ENCODE results near the gene SEPTIN12. TPM values are rescaled to one million over a fixed set of nuclear protein-coding genes. Genes with fewer than 3 reads are reported as not detected.

The SEPTIN12 gene
- total and polyA plus RNA-seq, 10 of the 15 experiments (the other 5 are each of a cell fraction or from before 2014, with no cell fraction given), result not detected

GRCh38 chr16:4783251-4783950, 4.7 kb downstream of the SEPTIN12 start:
- no peak for FAIRE-seq
- no peaks in the 10 kb centered on the region for H3K9me3 ChIP-seq (replicated peaks; ENCODE audit: control insufficient read depth, insufficient read depth, low read length)
- no peaks in the 10 kb centered on the region for H4K20me1 ChIP-seq (ENCODE audit: control insufficient read depth, insufficient read depth)
- H3K4me3 ChIP-seq, result no peak overlapping the region
- WGBS (ENCODE audit: insufficient coverage, insufficient replicate concordance, low lambda C conversion rate, missing lambda C conversion rate), result 67% methylated on average over 21 of the region's 25 CpGs
- SMC1A ChIA-PET (ENCODE audit: uncharacterized antibody, unreplicated experiment), result no interaction called here
- intact Hi-C loops (cut with micrococcal nuclease; ENCODE audit: unreplicated experiment) (no loop called here), in situ Hi-C loops (cut with MboI) (no loop called here)
- RAD21 ChIA-PET (ENCODE audit: unreplicated experiment), result no interaction called here
- CTCF ChIA-PET, result no interaction called here
- H3K4me2 ChIP-seq (ENCODE audit: control insufficient read depth, insufficient read depth), result no peak overlapping the region
- POLR2A ChIA-PET, result interaction anchor here (0.9 kb wide), 1 partner anchor 10 kb away, joined by 3 read pairs; no protein-coding TSS in a partner anchor
- H3K4me1 ChIP-seq (ENCODE audit: control insufficient read depth, insufficient read depth, low read length), result no peaks in the 10 kb centered on the region
- no peaks in the 10 kb centered on the region for H3K27me3 ChIP-seq (replicated peaks in 1 of 2; ENCODE audit: control insufficient read depth in 2 of 2, insufficient read depth in 2 of 2, low read length in 1 of 2)
- H3K79me2 ChIP-seq (ENCODE audit: control insufficient read depth, insufficient read depth, low read length), result no peaks in the 10 kb centered on the region
- no peak for DNase-seq (ENCODE audit: low read depth, low spot score)
- no peak overlapping the region for H3K27ac ChIP-seq (ENCODE audit: control insufficient read depth, insufficient read depth)
- no peak for ATAC-seq
- BruUV-seq (replicated peaks), result no TSS peak
- no peak for TF ChIP-seq SMAD5 (IDR thresholded peaks at IDR 0.05; ENCODE audit: low read depth)
- no peak for TF ChIP-seq MEF2A (IDR thresholded peaks at IDR 0.05; ENCODE audit: insufficient read depth, low read depth, low read length)
- TF ChIP-seq TAF1 (IDR thresholded peaks at IDR 0.05; ENCODE audit: borderline replicate concordance, low read depth, low read length), result no peak
- no peak for TF ChIP-seq SREBF2 (IDR thresholded peaks at IDR 0.05; ENCODE audit: low read length)
- TF ChIP-seq CEBPB (IDR thresholded peaks at IDR 0.05; ENCODE audit: borderline replicate concordance in 1 of 2, low read depth in 2 of 2, low read length in 2 of 2), result no peak
- TF ChIP-seq CHD4 (IDR thresholded peaks at IDR 0.05), result no peak
- TF ChIP-seq ZNF622 (IDR thresholded peaks at IDR 0.05), result no peak
- TF ChIP-seq ATF7 (IDR thresholded peaks at IDR 0.05; ENCODE audit: low read depth), result no peak
- TF ChIP-seq NKRF (conservative IDR thresholded peaks at IDR 0.05), result no peak
- no peak for TF ChIP-seq CTCF (IDR thresholded peaks at IDR 0.05 in 2 of 3, conservative IDR thresholded peaks at IDR 0.05 in 1 of 3; ENCODE audit: control insufficient read depth in 2 of 3, extremely low read depth in 1 of 3, insufficient read depth in 1 of 3, low read depth in 3 of 3, low read length in 3 of 3)
- no peak for TF ChIP-seq TCF3 (IDR thresholded peaks at IDR 0.05; ENCODE audit: borderline replicate concordance, insufficient read depth, low read depth, low read length)
- no peak for TF ChIP-seq SREBF1 (IDR thresholded peaks at IDR 0.05; ENCODE audit: low read length)
- TF ChIP-seq IRF4 (IDR thresholded peaks at IDR 0.05; ENCODE audit: low read depth, low read length), result no peak
- TF ChIP-seq REST (IDR thresholded peaks at IDR 0.05; ENCODE audit: low read depth, low read length), result no peak
- TF ChIP-seq CHD1 (IDR thresholded peaks at IDR 0.05; ENCODE audit: low read depth, low read length), result no peak
- no peak for TF ChIP-seq RAD21 (IDR thresholded peaks at IDR 0.05; ENCODE audit: insufficient read depth, low read depth, low read length)
- no peak overlapping the region for H2AFZ ChIP-seq (ENCODE audit: control insufficient read depth, low read depth, low read length)
- H3K36me3 ChIP-seq (ENCODE audit: control insufficient read depth in 2 of 2, insufficient read depth in 2 of 2, low read length in 1 of 2), result no peaks in the 10 kb centered on the region
- H3K9ac ChIP-seq (ENCODE audit: control insufficient read depth, insufficient read depth, low read length), result no peak overlapping the region
